Stimulated activated CD4-positive, alpha-beta T cell treated with anti-CD3 and anti-CD28 coated beads, Interleukin-1b, Interleukin-23, amount 100 ng/mL, for 48 hours (primary cell): ENCODE measurements around the gene ZNF622.
"Not testable (repeated sequence)": the region's sequence is repeated elsewhere in the genome, so short reads cannot be mapped to it uniquely, and the experiment has no call there.

ENCODE experiments used
- DNase-seq: peaks from one replicate; pipeline ENCODE4 v3.0.0-alpha.2; 2020

ZNF622 gene

DNA sequence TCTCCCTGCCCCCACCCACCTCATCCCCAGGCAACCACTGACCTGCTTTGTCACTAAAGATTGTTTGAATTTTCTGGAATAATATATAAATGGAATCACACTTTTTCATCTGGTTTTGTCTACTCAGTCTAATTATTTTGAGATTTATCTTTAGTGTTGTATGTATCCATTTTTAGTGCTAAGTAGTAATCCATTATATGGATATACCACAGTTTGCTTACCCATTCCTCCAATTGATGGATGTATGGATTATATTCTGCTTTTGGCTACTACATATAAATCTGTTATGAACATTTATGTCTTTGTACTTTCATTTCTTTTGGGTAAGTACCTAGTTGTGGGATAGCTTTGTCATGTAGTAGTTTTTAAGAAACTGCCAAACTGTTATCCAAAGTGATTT lies 14.5 kb upstream of the ZNF622 start:
- DNase-seq: no peak

- no peak for DNase-seq
These were observed 11.9 kb upstream of the ZNF622 start for GRCh38 chr5:16477541-16477940.

- not testable (repeated sequence) for DNase-seq
These were observed 10.8 kb upstream of the ZNF622 start for GRCh38 chr5:16476417-16476816.

- no peak for DNase-seq
These were observed 5.8 kb upstream of the ZNF622 start for GRCh38 chr5:16471387-16471786.

- DNase-seq: peak; percentile 6
These were observed 2.0 kb upstream of the ZNF622 start for GRCh38 chr5:16467363-16468219.

- DNase-seq: no peak
These were observed 696 bp downstream of the ZNF622 start for GRCh38 chr5:16464664-16465543.

DNA sequence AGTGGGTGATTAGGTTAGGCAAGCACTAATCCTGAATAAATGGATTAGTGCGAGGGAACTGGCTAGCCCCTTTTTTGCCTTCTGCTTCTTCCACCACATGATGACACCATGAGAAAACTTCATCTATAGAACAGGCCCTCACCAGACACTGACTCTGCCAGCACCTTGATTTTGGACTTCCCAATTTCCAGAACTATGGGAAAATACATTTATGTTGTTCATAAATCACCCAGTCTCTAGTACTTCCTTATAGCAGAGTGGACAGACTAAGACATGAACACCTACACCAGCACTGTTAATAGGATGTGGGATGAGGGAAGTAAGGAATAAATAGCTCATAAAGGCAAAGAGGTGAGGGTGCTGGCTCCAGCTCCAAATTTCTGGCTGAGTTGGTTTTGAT lies 1.4 kb downstream of the ZNF622 start:
- no peak for DNase-seq

- no peak for DNase-seq
These were observed 3.8 kb downstream of the ZNF622 start for GRCh38 chr5:16461782-16462181.

DNA sequence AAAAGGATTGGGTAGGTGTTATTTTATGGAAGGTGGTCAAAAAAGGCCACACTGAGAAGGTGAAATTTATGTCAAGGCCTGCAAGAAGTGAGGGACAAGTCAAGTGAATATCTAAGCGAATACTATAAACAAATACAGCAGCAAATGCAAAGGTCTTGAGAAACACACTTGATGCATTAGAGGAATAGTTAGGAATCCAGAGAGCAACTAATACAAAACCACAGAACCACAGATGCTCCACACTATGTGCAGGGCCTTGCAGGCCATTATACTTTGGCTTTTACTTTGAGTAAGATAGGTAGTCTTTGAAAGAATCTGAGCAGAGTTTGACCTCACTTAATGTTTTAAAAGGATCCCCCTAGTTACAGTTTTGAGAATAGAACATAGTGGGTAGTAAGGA lies 4.6 kb downstream of the ZNF622 start:
- no peak for DNase-seq

- no peak for DNase-seq
These were observed 6.1 kb downstream of the ZNF622 start for GRCh38 chr5:16459451-16459850.

GRCh38 chr5:16457853-16458252 lies 7.7 kb downstream of the ZNF622 start:
- DNase-seq: no peak

DNA sequence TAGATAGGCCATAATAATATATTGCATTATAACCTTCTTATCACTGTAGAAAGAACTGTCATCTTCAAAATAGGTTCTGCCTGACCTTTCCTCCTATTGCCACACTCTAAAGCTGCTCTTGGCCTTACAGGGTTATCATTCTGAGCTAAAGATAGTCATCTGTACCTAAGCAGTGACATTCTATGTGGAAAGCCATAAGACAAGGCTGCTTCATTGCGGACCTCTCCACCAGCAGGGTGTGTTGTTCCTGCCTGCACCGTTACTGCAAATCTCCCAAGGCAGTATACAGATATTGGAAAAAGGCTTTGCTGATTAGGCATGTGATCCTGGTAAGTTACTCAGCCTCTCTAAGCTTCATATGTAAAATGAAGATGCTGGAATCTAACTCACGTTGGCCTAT lies 8.1 kb downstream of the ZNF622 start:
- DNase-seq: no peak

DNA sequence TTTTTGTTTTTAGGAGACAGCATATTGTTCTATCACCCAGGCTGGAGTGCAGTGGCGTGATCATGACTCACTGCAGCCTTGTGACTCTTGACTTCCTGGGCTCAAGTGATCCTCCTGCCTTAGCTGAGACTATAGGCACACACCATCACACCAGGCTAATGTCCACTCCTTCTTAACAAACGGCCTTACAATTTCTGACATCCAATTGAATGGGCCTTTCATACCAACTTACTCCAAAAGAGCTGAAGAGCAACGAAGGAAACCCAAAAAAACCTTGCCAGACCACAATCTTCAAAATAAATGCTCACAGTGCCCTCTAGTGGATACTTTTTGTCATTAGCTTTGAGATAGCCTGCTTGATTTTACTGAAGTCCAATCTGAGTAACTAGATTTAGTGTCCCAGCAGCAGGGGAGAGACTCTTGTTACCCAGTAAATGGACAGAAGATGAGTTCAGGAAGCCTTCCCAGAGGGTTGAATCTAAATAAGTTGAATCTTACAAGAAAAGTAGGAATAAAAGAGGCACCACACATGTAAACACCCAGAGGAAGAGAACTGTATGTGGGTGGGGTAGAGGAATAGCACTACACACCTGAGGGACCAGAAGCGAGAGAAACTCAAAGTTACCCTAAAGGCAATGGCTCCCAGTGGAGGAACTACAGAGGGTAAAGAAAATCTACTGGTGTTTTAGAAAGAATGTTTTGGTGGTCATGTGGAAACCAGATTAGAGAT lies 9.3 kb downstream of the ZNF622 start:
- DNase-seq: peak; percentile 31

DNA sequence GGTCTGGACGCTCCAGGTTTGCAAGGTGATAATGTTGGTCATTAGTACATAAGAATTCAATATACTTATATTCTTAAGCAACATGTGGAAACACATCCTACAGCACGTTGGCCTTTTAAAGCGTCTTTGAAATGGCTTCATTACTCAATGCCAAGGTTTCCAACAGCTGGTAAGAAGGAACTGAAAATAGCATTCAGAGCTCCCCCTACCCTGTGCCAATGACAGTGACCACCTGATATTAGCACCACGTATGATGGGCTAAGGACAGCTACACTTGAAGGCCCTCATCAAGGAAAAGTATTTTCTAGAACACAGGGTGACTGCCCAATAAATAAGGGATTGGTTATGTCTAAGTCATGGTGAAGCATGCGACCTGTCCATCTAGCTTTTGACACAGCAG lies 9.9 kb downstream of the ZNF622 start:
- DNase-seq: no peak

GRCh38 chr5:16454686-16455085 lies 10.9 kb downstream of the ZNF622 start:
- DNase-seq: no peak

- no peak for DNase-seq
These were observed 12.0 kb downstream of the ZNF622 start for GRCh38 chr5:16453609-16454008.

DNA sequence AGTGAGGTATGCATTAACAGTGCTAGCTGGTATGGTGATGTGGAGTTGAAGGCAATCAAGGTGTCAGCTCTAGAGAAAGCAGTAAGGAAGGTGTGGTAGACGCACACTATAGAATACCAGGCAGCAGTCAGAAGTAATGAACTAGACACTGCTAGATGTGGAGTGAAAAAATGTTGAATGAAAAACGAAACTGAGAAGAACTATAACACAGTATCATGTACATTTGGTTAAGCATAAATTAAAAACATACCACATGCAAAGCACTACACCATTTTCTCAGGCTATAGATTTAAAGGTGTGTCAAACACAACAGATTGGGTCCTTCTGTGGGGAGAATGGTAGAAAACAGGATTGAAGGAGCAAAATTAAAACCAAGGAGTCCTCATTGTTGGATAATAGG lies 15.4 kb downstream of the ZNF622 start:
- no peak for DNase-seq

DNA sequence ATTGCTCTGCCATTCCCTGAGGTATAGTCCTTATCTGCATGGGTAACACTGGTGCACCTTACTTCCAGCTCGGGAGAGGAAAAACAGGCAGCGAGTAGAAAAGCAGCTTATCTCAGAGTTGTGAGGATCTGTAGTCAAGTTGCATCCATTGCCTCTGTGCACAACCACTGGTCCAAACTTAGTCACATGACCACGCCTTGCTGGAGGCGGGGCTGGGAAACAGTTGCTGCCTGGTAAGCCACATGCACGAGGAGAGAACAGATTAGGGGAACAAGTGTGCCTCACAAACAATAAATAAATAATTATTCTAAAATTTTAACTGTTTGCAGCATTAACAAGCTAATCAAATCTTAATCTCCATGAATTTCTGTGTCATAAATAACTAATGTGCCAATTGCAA lies 18.6 kb downstream of the ZNF622 start:
- no peak for DNase-seq

GRCh38 chr5:16437977-16438376 lies 27.6 kb downstream of the ZNF622 start:
- DNase-seq: no peak

- not testable (repeated sequence) for DNase-seq
These were observed 29.4 kb downstream of the ZNF622 start for GRCh38 chr5:16436065-16436682.

GRCh38 chr5:16431490-16431889 lies 34.1 kb downstream of the ZNF622 start:
- no peak for DNase-seq

DNA sequence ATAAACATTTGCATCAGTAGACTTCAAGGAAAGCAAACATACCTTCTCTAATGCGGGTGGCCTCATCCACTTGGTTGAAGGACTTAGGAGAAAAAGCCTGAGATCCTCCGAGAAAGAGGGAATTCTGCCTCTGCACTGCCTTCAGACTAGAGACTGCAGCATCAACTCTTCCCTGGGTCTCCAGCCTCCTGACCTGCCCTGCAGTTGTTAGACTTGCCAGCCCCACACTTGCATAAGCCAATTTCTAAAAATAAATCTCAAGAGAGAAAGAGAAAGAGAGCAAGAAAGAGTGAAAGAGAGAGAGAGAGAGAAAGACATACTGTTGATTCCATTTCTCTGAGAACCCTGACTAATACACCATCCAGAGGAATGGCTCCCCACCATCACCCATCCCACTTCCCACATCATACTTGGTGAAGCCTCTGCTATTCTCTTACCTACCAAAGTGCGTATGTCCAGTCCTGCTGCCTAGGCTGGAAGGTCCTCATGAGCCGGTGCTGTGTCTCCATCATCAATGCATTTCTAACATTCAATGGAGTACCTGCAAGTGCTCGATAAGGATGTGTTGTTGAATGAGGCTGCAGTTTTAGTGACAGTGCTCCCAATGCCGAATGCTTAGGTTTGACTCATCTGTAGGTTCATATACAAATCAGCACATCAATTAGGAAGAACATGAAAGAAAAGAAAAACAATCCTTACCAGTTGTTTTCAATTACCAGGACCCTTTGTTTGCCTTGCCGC lies 35.1 kb downstream of the ZNF622 start:
- no peak for DNase-seq
